Vagina (tissue), 2 donors: ENCODE data around the gene RBM26. TPM values are rescaled to one million over a fixed set of nuclear protein-coding genes. Genes with fewer than 3 reads are reported as not detected.
"Not testable (repeated sequence)": the region's sequence is repeated elsewhere in the genome, so short reads cannot be mapped to it uniquely, and the experiment has no call there.

Source experiments
- DNase-seq, 2 donors: peaks; one replicate each; pipeline ENCODE4 v3.0.0-alpha.2; 2017; ENCODE audit errors: extremely low spot score in 2 of 2
- H3K27ac ChIP-seq: fragments of 200-600 bp; sonication (generic); one replicate; pipeline ENCODE4 v1.5.1; 2019
- H3K27me3 ChIP-seq: fragments of 200-600 bp; sonication (generic); one replicate; pipeline ENCODE4 v1.5.1; 2019
- H3K36me3 ChIP-seq, 2 donors: fragments of 200-600 bp; sonication (generic); one replicate each; pipeline ENCODE4 v1.5.1; 2017 to 2019
- H3K4me1 ChIP-seq: fragments of 200-600 bp; sonication (generic); one replicate; pipeline ENCODE4 v1.5.1; 2019
- H3K4me3 ChIP-seq, 2 donors: fragments of 200-600 bp; sonication (generic); 1 replicate in 1 of 2; 2 replicates in 1 of 2; pipeline ENCODE4 v1.5.1; 2016 to 2019
- H3K9me3 ChIP-seq: fragments of 200-600 bp; sonication (generic); one replicate; pipeline ENCODE4 v1.5.1; 2019
- CTCF ChIP-seq, 3 experiments: fragments of 450-650 bp in 2 of 3; fragments of 200-600 bp in 1 of 3; sonication (generic) in 1 of 3; IDR thresholded peaks; one replicate each; pipeline ENCODE4 v1.5.1; 2017 to 2019; ENCODE audit warnings: antibody characterized with exemption in 3 of 3, mild to moderate bottlenecking in 2 of 3, moderate library complexity in 2 of 3
- POLR2A ChIP-seq, 2 donors: fragments of 450-650 bp; IDR thresholded peaks; one replicate each; pipeline ENCODE4 v1.6.1; 2017; ENCODE audit warnings: antibody characterized with exemption in 2 of 2, mild to moderate bottlenecking in 2 of 2, moderate library complexity in 2 of 2
- POLR2AphosphoS5 ChIP-seq, 2 donors: sonication (generic); formaldehyde crosslinking; IDR thresholded peaks; one replicate each; pipeline ENCODE4 v1.9.0; 2017; ENCODE audit warnings: antibody characterized with exemption in 2 of 2, mild to moderate bottlenecking in 2 of 2, low read depth in 1 of 2; ENCODE audit not compliant: insufficient read depth in 1 of 2
- intact Hi-C: fragments of 100-400 bp; cut with DNase I; formaldehyde crosslinking; loops from one replicate; pipeline ENCODE4 v1.15.1; 2023
- total RNA-seq: library from RNA; depleted of rRNA; stranded (reverse); fragments of >200 nt; gene quantifications from one replicate; pipeline ENCODE4 v1.2.3, GENCODE V29; 2016

The RBM26 gene
- total RNA-seq, 1 donor from 2014 or later: 29.0 TPM

GRCh38 chr13:79352107-79352506 is 53.9 kb downstream of the RBM26 start:
- H3K9me3 ChIP-seq: no peaks in the 10 kb centered on the region
- H3K27ac ChIP-seq: no peak overlapping the region
- DNase-seq: no peak
- no peaks in the 10 kb centered on the region for H3K4me1 ChIP-seq
- intact Hi-C loops: no loop called here
- no peak for TF ChIP-seq POLR2AphosphoS5 (IDR thresholded peaks at IDR 0.05; ENCODE audit: insufficient read depth in 1 of 2, low read depth in 1 of 2)
- H3K36me3 ChIP-seq: peaks cover 0 to 26% of the 10 kb centered on the region in 2 donors
- no peak overlapping the region for H3K4me3 ChIP-seq
- H3K27me3 ChIP-seq: no peaks in the 10 kb centered on the region

GRCh38 chr13:79349608-79350007 is 56.4 kb downstream of the RBM26 start:
- H3K9me3 ChIP-seq, H3K27me3 ChIP-seq, H3K4me3 ChIP-seq, H3K27ac ChIP-seq, DNase-seq, H3K4me1 ChIP-seq, intact Hi-C loops: not testable (repeated sequence)
- peaks cover 0 to 19% of the 10 kb centered on the region in 2 donors for H3K36me3 ChIP-seq

GRCh38 chr13:79349011-79349410 is 57.0 kb downstream of the RBM26 start:
- no peak overlapping the region for H3K27ac ChIP-seq
- H3K4me1 ChIP-seq: no peaks in the 10 kb centered on the region
- TF ChIP-seq POLR2AphosphoS5 (IDR thresholded peaks at IDR 0.05; ENCODE audit: insufficient read depth in 1 of 2, low read depth in 1 of 2): no peak
- TF ChIP-seq POLR2A (IDR thresholded peaks at IDR 0.05): no peak
- no peak for TF ChIP-seq CTCF (IDR thresholded peaks at IDR 0.05)
- H3K4me3 ChIP-seq: no peak overlapping the region
- no peak for DNase-seq
- intact Hi-C loops: no loop called here
- no peaks in the 10 kb centered on the region for H3K27me3 ChIP-seq
- peaks cover 0 to 14% of the 10 kb centered on the region in 2 donors for H3K36me3 ChIP-seq
- H3K9me3 ChIP-seq: no peaks in the 10 kb centered on the region

- H3K4me1 ChIP-seq: no peaks in the 10 kb centered on the region
- no peaks in the 10 kb centered on the region for H3K27me3 ChIP-seq
- intact Hi-C loops: no loop called here
- no peak for TF ChIP-seq CTCF (IDR thresholded peaks at IDR 0.05)
- TF ChIP-seq POLR2AphosphoS5 (IDR thresholded peaks at IDR 0.05; ENCODE audit: insufficient read depth in 1 of 2, low read depth in 1 of 2): no peak
- no peak for TF ChIP-seq POLR2A (IDR thresholded peaks at IDR 0.05)
- DNase-seq: no peak
- no peak overlapping the region for H3K27ac ChIP-seq
- H3K9me3 ChIP-seq: no peaks in the 10 kb centered on the region
- no peak overlapping the region for H3K4me3 ChIP-seq
- peaks cover 0 to 22% of the 10 kb centered on the region in 2 donors for H3K36me3 ChIP-seq
Measured at GRCh38 chr13:79346300-79346914, 59.6 kb downstream of the RBM26 start.

- no peak for DNase-seq
- H3K9me3 ChIP-seq: no peaks in the 10 kb centered on the region
- H3K4me1 ChIP-seq: no peaks in the 10 kb centered on the region
- intact Hi-C loops: no loop called here
- H3K27me3 ChIP-seq: no peaks in the 10 kb centered on the region
- H3K27ac ChIP-seq: no peak overlapping the region
- peaks cover 0 to 59% of the 10 kb centered on the region in 2 donors for H3K36me3 ChIP-seq
- no peak overlapping the region for H3K4me3 ChIP-seq
- TF ChIP-seq POLR2AphosphoS5 (IDR thresholded peaks at IDR 0.05; ENCODE audit: insufficient read depth in 1 of 2, low read depth in 1 of 2): no peak
- no peak for TF ChIP-seq CTCF (IDR thresholded peaks at IDR 0.05)
- TF ChIP-seq POLR2A (IDR thresholded peaks at IDR 0.05): no peak
Measured at GRCh38 chr13:79341202-79341601, 64.9 kb downstream of the RBM26 start.

- intact Hi-C loops: no loop called here
- H3K9me3 ChIP-seq: no peaks in the 10 kb centered on the region
- no peak for DNase-seq
- H3K36me3 ChIP-seq: peaks cover 0 to 66% of the 10 kb centered on the region in 2 donors
- no peak for TF ChIP-seq POLR2AphosphoS5 (IDR thresholded peaks at IDR 0.05; ENCODE audit: insufficient read depth in 1 of 2, low read depth in 1 of 2)
- no peak for TF ChIP-seq POLR2A (IDR thresholded peaks at IDR 0.05)
- TF ChIP-seq CTCF (IDR thresholded peaks at IDR 0.05): no peak
- no peaks in the 10 kb centered on the region for H3K27me3 ChIP-seq
- no peak overlapping the region for H3K4me3 ChIP-seq
- no peak overlapping the region for H3K27ac ChIP-seq
- no peaks in the 10 kb centered on the region for H3K4me1 ChIP-seq
Measured at GRCh38 chr13:79340490-79340889, 65.6 kb downstream of the RBM26 start.
